IMR-90 (cell line): ENCODE data around the gene RAB5B. TPM values are rescaled to one million over a fixed set of nuclear protein-coding genes. Genes with fewer than 3 reads are reported as not detected.
"Not testable (repeated sequence)": the region's sequence is repeated elsewhere in the genome, so short reads cannot be mapped to it uniquely, and the experiment has no call there.

Source experiments
- ATAC-seq: fragments of 200-7000 bp; cut with Tn5 transposase; 2 replicates; pipeline ENCODE4 v1.9.1; 2020; ENCODE audit warnings: low read depth, mild to moderate bottlenecking, moderate library complexity
- BruUV-seq: library from RNA; stranded (reverse); fragments of 400-500 nt; replicated peaks from 2 replicates; lab custom pipeline; 2021; lab: Mats Ljungman, UMichigan
- CTCF ChIA-PET: fragments of 300-600 bp; formaldehyde crosslinking; extraction: SDS; loops from one replicate; lab custom pipeline; 2021; ENCODE audit warnings: antibody characterized with exemption; lab: Yijun Ruan, JAX
- POLR2A ChIA-PET: fragments of 300-600 bp; sonication (Branson Sonifier 250); formaldehyde crosslinking; loops from one replicate; lab custom pipeline; 2022; ENCODE audit warnings: antibody characterized with exemption; ENCODE audit not compliant: unreplicated experiment; lab: Charles Lee
- DNase-seq: peaks from one replicate; pipeline ENCODE4 v3.0.0; 2013
- H2AFZ ChIP-seq: replicated peaks from 2 replicates; pipeline ENCODE3; 2013; ENCODE audit warnings: low read length, mild to moderate bottlenecking; ENCODE audit not compliant: poor library complexity
- H2AK5ac ChIP-seq: 2 replicates; pipeline ENCODE4 v1.6.1; 2013; ENCODE audit warnings: low read depth, low read length, inconsistent platforms
- H2AK9ac ChIP-seq: replicated peaks from 2 replicates; pipeline ENCODE3; 2013; ENCODE audit warnings: mild to moderate bottlenecking, low read depth, low read length, moderate library complexity; ENCODE audit not compliant: poor library complexity
- H2BK120ac ChIP-seq: 2 replicates; pipeline ENCODE4 v1.6.1; 2013; ENCODE audit warnings: low read depth, low read length, inconsistent platforms
- H2BK15ac ChIP-seq: 3 replicates; pipeline ENCODE4 v1.6.1; 2013; ENCODE audit warnings: low read depth, low read length, inconsistent platforms
- H2BK20ac ChIP-seq: 2 replicates; pipeline ENCODE4 v1.6.1; 2013; ENCODE audit warnings: low read depth, mild to moderate bottlenecking, inconsistent platforms, low read length, moderate library complexity
- H2BK5ac ChIP-seq: 2 replicates; pipeline ENCODE4 v1.6.1; 2013; ENCODE audit warnings: mild to moderate bottlenecking, low read depth, low read length, inconsistent platforms; ENCODE audit not compliant: poor library complexity, severe bottlenecking
- H3K14ac ChIP-seq: replicated peaks from 2 replicates; pipeline ENCODE4 v1.6.1; 2013; ENCODE audit warnings: low read depth, low read length, inconsistent platforms
- H3K18ac ChIP-seq: 2 replicates; pipeline ENCODE4 v1.6.1; 2013; ENCODE audit warnings: low read depth, low read length, control low read depth
- H3K23ac ChIP-seq: 2 replicates; pipeline ENCODE4 v1.6.1; 2013; ENCODE audit warnings: low read depth, low read length, inconsistent platforms
- H3K27ac ChIP-seq: 2 replicates; pipeline ENCODE4 v1.5.1; 2013; ENCODE audit warnings: mild to moderate bottlenecking, control low read depth, low read length; ENCODE audit not compliant: insufficient read depth
- H3K27me3 ChIP-seq: 2 replicates; pipeline ENCODE4 v1.6.1; 2013; ENCODE audit warnings: low read length; ENCODE audit not compliant: control insufficient read depth, insufficient read depth
- H3K36me3 ChIP-seq: 2 replicates; pipeline ENCODE4 v1.6.1; 2013; ENCODE audit warnings: low read length, mixed read lengths; ENCODE audit not compliant: control insufficient read depth, insufficient read depth
- H3K4ac ChIP-seq: 2 replicates; pipeline ENCODE4 v1.6.1; 2013; ENCODE audit warnings: low read depth, low read length, inconsistent platforms
- H3K4me1 ChIP-seq: 2 replicates; pipeline ENCODE4 v1.6.1; 2013; ENCODE audit warnings: low read length, mixed read lengths; ENCODE audit not compliant: control insufficient read depth, insufficient read depth
- H3K4me2 ChIP-seq: 2 replicates; pipeline ENCODE4 v1.6.1; 2013; ENCODE audit warnings: low read depth, mild to moderate bottlenecking, control low read depth, low read length, moderate library complexity
- H3K4me3 ChIP-seq: 2 replicates; pipeline ENCODE4 v1.5.1; 2013; ENCODE audit warnings: low read depth, mild to moderate bottlenecking, control low read depth, low read length, moderate library complexity; ENCODE audit not compliant: insufficient read depth
- H3K56ac ChIP-seq: 2 replicates; pipeline ENCODE4 v1.6.1; 2013; ENCODE audit warnings: low read length, inconsistent platforms; ENCODE audit not compliant: insufficient read depth; ENCODE audit errors: extremely low read depth
- H3K79me1 ChIP-seq, 2 experiments: 2 replicates each; pipeline ENCODE4 v1.6.1; 2013; ENCODE audit warnings: low read length in 2 of 2, inconsistent platforms in 1 of 2, low read depth in 1 of 2
- H3K9ac ChIP-seq: 2 replicates; pipeline ENCODE4 v1.6.1; 2013; ENCODE audit warnings: low read depth, low read length, control low read depth
- H3K9me1 ChIP-seq: 2 replicates; pipeline ENCODE4 v1.6.1; 2013; ENCODE audit warnings: low read length, inconsistent platforms; ENCODE audit not compliant: insufficient read depth
- H3K9me3 ChIP-seq: 2 replicates; pipeline ENCODE4 v1.6.1; 2013; ENCODE audit warnings: low read length; ENCODE audit not compliant: control insufficient read depth, insufficient read depth
- H4K20me1 ChIP-seq: 2 replicates; pipeline ENCODE4 v1.6.1; 2013; ENCODE audit warnings: low read length, inconsistent platforms; ENCODE audit not compliant: insufficient read depth
- H4K5ac ChIP-seq: 2 replicates; pipeline ENCODE4 v1.6.1; 2013; ENCODE audit warnings: mild to moderate bottlenecking, low read depth, low read length, control low read depth
- H4K8ac ChIP-seq, 2 experiments: 2 replicates each; pipeline ENCODE4 v1.6.1; 2013; ENCODE audit warnings: low read depth in 2 of 2, low read length in 2 of 2, control low read depth in 1 of 2, inconsistent platforms in 1 of 2
- H4K91ac ChIP-seq: 2 replicates; pipeline ENCODE4 v1.6.1; 2013; ENCODE audit warnings: low read depth, low read length, inconsistent platforms; ENCODE audit not compliant: insufficient read depth
- MAZ ChIP-seq: IDR thresholded peaks from 2 replicates; pipeline ENCODE4 v1.6.1; 2012; ENCODE audit warnings: low read depth, mild to moderate bottlenecking, low read length, improper control_type of control experiment, moderate library complexity, borderline replicate concordance
- NFE2L2 ChIP-seq: fragments of 150-350 bp; IDR thresholded peaks from 2 replicates; pipeline ENCODE4 v1.6.1; 2016; ENCODE audit warnings: low read depth, mild to moderate bottlenecking, low read length
- POLR2A ChIP-seq: IDR thresholded peaks from 2 replicates; pipeline ENCODE4 v1.6.1; 2012; ENCODE audit warnings: mild to moderate bottlenecking, low read depth, low read length
- RAD21 ChIP-seq: IDR thresholded peaks from 2 replicates; pipeline ENCODE4 v1.6.1; 2012; ENCODE audit warnings: low read length, improper control_type of control experiment
- RFX5 ChIP-seq: IDR thresholded peaks from 2 replicates; pipeline ENCODE4 v1.8.0; 2012; ENCODE audit warnings: low read depth, mild to moderate bottlenecking, low read length, moderate library complexity
- WGBS, 2 experiments: methylation state at CpG; one replicate each; pipeline versions ENCODE4 v1.1.5 to v1.1.7; 2013; ENCODE audit warnings: missing lambda C conversion rate in 2 of 2; ENCODE audit not compliant: insufficient read length in 1 of 2; ENCODE audit errors: extremely low coverage in 2 of 2; 5-methylcytosine and 5-hydroxymethylcytosine counted together
- dilution Hi-C: fragments of 300-500 bp; cut with HindIII; formaldehyde crosslinking; loops from one replicate; pipeline ENCODE4 v1.14.3; 2018; ENCODE audit warnings: low sequenced_read_pairs; ENCODE audit not compliant: unreplicated experiment
- in situ Hi-C: fragments of 300-500 bp; cut with MboI; formaldehyde crosslinking; loops from 3 replicates; pipeline ENCODE4 v1.14.3; 2019; ENCODE audit warnings: low sequenced_read_pairs, inconsistent platforms, mixed read lengths
- intact Hi-C: fragments of 100-400 bp; cut with micrococcal nuclease; formaldehyde crosslinking; loops from 2 replicates; pipeline ENCODE4 v1.10.0; 2022
- polyA plus RNA-seq, 3 experiments: library from polyadenylated mRNA; depleted of rRNA; stranded (reverse); fragments of >200 nt; gene quantifications; 2 replicates each; pipeline ENCODE4 v1.2.3, GENCODE V29; 2012; ENCODE audit warnings: low replicate concordance in 1 of 3
- total RNA-seq: library from RNA; depleted of rRNA; stranded (reverse); fragments of >200 nt; gene quantifications from 2 replicates; pipeline ENCODE4 v1.2.3, GENCODE V29; 2012
- TF ChIP-seq, protein P1 (sequence below): fragments of 150-350 bp; IDR thresholded peaks from 2 replicates; pipeline ENCODE4 v1.6.1; 2017; ENCODE audit warnings: mild to moderate bottlenecking, antibody characterized with exemption, low read length, low read depth

Gene RAB5B
- total and polyA plus RNA-seq, 2 of the 4 experiments (the other 2 are of a cell fraction), result 56.5 to 99.2 TPM

DNA sequence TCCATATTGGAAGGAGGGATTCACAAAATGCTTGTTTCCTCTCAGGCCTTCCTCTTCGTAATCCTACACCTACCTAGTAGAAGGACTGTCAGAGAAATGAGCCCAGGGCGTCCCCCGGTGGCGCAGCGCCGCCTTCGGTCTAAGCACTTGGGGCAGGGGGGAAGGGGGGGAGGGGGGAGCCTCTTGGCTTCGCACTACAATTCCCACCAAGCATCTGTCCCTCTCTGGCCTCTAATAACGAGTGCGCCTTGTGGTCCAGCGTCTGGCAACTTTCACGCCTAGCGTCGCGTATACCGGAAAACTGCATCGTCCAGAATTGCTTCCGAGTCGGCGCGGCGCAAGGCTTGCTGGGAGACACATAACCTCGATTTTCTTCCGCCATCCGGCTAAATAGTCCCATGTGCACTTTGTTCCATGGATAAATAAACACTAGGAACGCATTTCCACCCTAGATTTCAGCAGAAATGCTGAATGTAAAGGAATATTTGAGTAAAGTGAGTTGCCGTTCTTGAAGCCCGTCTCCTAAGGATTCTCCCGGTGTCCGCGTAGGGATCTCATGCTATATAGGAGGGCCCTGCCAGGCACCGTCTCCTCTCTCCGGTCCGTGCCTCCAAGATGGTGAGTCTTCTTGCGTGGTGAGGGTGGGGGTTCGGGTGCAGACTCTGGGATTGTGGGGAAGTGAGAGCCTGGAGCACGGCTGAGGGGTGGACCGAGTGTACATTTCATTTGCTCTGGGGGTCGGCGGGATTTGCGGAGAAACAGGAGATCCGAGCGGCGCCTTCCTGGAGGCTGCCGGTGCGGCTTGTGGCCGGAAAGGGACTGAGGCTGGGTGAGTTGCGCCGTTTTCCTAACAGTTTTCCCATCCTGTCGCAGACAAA, 67.9 kb downstream of the RAB5B start, which contains the start of gene RPS26 (continued):
- TF ChIP-seq, protein P1, sequence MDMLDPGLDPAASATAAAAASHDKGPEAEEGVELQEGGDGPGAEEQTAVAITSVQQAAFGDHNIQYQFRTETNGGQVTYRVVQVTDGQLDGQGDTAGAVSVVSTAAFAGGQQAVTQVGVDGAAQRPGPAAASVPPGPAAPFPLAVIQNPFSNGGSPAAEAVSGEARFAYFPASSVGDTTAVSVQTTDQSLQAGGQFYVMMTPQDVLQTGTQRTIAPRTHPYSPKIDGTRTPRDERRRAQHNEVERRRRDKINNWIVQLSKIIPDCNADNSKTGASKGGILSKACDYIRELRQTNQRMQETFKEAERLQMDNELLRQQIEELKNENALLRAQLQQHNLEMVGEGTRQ, result no peak
- peak; percentile 99 for TF ChIP-seq POLR2A
- TF ChIP-seq RFX5, result no peak
- TF ChIP-seq NFE2L2, result no peak
- TF ChIP-seq RAD21, result peak; percentile 65
- 0 out of 2 replicates have a peak, but pooled peaks have one; percentile 45 for TF ChIP-seq MAZ

DNA sequence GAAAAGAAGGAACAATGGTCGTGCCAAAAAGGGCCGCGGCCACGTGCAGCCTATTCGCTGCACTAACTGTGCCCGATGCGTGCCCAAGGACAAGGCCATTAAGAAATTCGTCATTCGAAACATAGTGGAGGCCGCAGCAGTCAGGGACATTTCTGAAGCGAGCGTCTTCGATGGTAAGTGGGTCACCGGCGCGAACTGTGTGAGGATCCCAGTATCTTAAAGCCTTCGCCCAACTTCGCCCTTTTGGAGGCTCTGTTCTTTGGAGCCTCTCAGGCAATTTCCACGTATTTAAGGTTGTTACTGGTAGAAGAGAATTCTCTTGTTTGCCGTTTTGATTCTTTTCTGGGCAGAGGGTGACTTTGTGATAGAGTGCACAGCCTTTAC, 68.5 kb downstream of the RAB5B start:
- 10% methylated on average over 3 of the region's 20 CpGs; no CpG with 5 or more reads in 1 of the 2 experiments for WGBS, 2 experiments
- H3K9me1 ChIP-seq, H3K27me3 ChIP-seq, in situ Hi-C loops, POLR2A ChIA-PET, dilution Hi-C loops, ATAC-seq, H2BK20ac ChIP-seq, H4K91ac ChIP-seq, H3K18ac ChIP-seq, H4K5ac ChIP-seq, CTCF ChIA-PET, H3K4me1 ChIP-seq, DNase-seq, H2BK120ac ChIP-seq, H2BK15ac ChIP-seq, H3K9me3 ChIP-seq: not testable (repeated sequence)
- Histone ChIP-seq H4K8ac (peak overlapping the region; percentile 80 to 99), H3K4me2 (peak overlapping the region; percentile 99), H2AFZ (peak overlapping the region; percentile 91), H2AK9ac (peak overlapping the region; percentile 100), H3K14ac (peak overlapping the region; percentile 97), H3K27ac (peak overlapping the region; percentile 90), H3K79me1 (peaks cover 9 to 38% of the 10 kb centered on the region in 2 experiments), H3K56ac (peak overlapping the region; percentile 100), H3K4ac (peak overlapping the region; percentile 96), H3K9ac (peak overlapping the region; percentile 97), H3K4me3 (peak overlapping the region; percentile 93), H3K23ac (peak overlapping the region; percentile 94), H2BK5ac (peak overlapping the region; percentile 96), H2AK5ac (peak overlapping the region; percentile 82), H4K20me1 (peaks cover 28% of the 10 kb centered on the region), H3K36me3 (peaks cover 23% of the 10 kb centered on the region)
- TSS peak; percentile 90 for BruUV-seq
- intact Hi-C loops, result loop anchor here (5.0 to 10.0 kb wide), 2 partner anchors 228 to 305 kb away; partner anchors contain the start of genes ORMDL2 and SARNP
